ENCODE measurements around the gene HDAC11.

DNA sequence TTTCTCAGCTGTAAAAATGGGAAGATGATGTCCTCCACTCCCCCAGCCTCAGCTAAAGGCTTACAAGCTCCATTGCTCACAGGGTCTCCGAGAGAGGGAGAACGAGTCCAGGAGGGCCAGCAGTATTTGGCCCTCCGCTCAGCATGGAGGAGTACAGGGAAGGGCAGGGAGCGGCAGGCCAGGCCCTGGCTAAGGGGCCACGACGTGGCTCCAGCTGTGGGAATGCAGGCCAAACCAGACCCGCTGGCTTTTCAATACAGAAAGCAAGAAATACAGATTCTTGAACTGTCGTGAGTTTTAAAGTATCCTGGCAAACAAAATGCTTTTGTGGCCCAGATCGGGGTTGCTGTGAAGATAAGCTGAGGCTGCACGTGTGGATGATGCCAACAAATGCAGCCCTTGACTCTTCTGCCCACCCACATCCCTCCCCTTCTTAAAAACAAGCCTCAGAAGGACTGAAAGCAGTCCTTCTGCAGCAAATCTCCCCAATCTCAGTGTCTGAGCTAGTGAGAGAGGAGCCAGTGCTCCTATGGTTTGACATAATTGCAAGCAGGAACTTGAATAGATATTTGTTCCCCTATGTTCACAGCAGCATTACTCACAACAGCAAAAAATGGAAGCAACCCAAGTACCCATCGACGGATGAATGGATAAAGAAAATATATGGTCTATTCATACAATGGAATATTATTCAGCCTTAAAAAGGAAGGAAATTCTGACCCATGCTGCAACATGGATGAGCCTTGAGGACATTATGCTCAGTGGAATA is 50.3 kb downstream of the HDAC11 start:
- no peak for TF ChIP-seq POLR2AphosphoS5 (IDR thresholded peaks at IDR 0.05; ENCODE audit: low read depth, low read length)
- no peak for TF ChIP-seq POLR2A (IDR thresholded peaks at IDR 0.05; ENCODE audit: low read depth, low read length)

All from GM12892 (cell line).